Measurements from ENCODE around the gene PRKCE. TPM values are rescaled to one million over a fixed set of nuclear protein-coding genes. Genes with fewer than 3 reads are reported as not detected.

PRKCE gene
- total RNA-seq, 1 experiment from 2014 or later = 14.8 TPM

DNA sequence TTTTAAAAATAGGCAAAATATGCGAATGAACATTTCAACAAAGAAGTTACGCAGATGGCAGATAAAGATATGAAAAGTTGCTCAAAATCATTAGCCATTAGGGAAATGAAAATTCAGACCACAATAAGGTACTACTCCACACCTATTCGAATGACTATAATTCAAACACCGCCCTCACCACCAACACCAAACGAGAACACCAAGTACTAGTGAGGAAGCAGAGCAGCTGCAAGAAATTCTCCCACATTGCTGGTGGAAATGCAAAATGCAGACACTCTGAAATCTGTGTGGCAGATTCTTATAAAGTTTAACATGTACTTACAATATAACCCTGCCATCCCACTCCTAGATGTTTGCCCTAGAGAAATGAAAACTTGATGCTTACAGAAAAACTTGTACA, 17.3 kb upstream of the PRKCE start:
- Histone ChIP-seq H3K4me3 (replicated peaks in 1 of 2; ENCODE audit: low read depth in 1 of 2, low read length in 2 of 2) (no peak overlapping the region), H3K9me2 (ENCODE audit: insufficient read depth) (no peaks in the 10 kb centered on the region), H3K27me3 (ENCODE audit: insufficient read depth, low read length) (no peaks in the 10 kb centered on the region), H3K9me3 (ENCODE audit: control insufficient read depth in 1 of 2, insufficient read depth in 1 of 2, low read depth in 1 of 2, low read length in 2 of 2) (no peaks in the 10 kb centered on the region), H3K36me3 (ENCODE audit: control insufficient read depth in 1 of 2, insufficient read depth in 2 of 2, low read length in 2 of 2) (no peaks in the 10 kb centered on the region), H3K4me1 (ENCODE audit: control insufficient read depth in 1 of 2, insufficient read depth in 2 of 2, low read length in 2 of 2) (0 out of 4 replicates have a peak, but pooled peaks cover 0 to 3% of the 10 kb centered on the region in 2 experiments), H3K9ac (ENCODE audit: low read length) (no peak overlapping the region), H2AFZ (ENCODE audit: low read depth, low read length, poor library complexity, severe bottlenecking) (no peak overlapping the region), H3K27ac (ENCODE audit: low read depth, low read length) (no peak overlapping the region), H4K20me1 (ENCODE audit: insufficient read depth) (no peaks in the 10 kb centered on the region), H3K4me2 (ENCODE audit: low read length) (no peak overlapping the region), H3K79me2 (ENCODE audit: insufficient read depth, low read length) (no peaks in the 10 kb centered on the region)
- ATAC-seq (no peak), DNase-seq (ENCODE audit: low read depth, low spot score) (no peak)
- BruUV-seq (replicated peaks) = no TSS peak
- intact Hi-C loops (cut with micrococcal nuclease) = no loop called here
- RAD21 ChIA-PET (ENCODE audit: low non-redundant PET in 1 of 2, low total read pairs in 2 of 2, uncharacterized antibody in 2 of 2, unreplicated experiment in 2 of 2) = no interaction called here
- CTCF ChIA-PET = interaction anchor here (1.0 to 1.6 kb wide), 2 partner anchors 16 to 49 kb away, joined by 3 to 4 read pairs; no protein-coding TSS in a partner anchor
- POLR2A ChIA-PET = no interaction called here
- TF ChIP-seq EZH2 (IDR thresholded peaks at IDR 0.05) (no peak), EGR1 (IDR thresholded peaks at IDR 0.05; ENCODE audit: low read depth) (no peak)

DNA sequence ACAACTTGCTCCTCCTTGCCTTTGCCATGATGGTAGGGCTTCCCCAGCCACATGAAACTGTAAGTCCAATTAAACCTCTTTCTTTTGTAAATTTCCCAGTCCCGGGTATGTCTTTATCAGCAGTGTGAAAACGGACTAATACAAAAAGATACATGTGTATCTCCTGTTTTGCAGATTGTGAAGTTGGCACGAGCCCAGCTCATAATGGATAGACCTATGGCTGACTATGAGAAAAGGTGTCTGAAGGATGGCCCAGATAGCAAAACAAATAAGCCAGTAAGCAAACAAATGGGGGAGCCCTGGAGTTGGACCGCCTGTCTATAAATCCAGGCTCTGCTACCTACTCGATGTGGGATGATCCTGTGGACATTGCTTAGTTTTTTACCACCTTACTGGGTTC, 15.5 kb upstream of the PRKCE start:
- TF ChIP-seq EZH2phosphoT487 (IDR thresholded peaks at IDR 0.05; ENCODE audit: borderline replicate concordance) = no peak
- no peak for TF ChIP-seq ELF1 (IDR thresholded peaks at IDR 0.05; ENCODE audit: borderline replicate concordance, low read depth)
- TF ChIP-seq, protein P1, sequence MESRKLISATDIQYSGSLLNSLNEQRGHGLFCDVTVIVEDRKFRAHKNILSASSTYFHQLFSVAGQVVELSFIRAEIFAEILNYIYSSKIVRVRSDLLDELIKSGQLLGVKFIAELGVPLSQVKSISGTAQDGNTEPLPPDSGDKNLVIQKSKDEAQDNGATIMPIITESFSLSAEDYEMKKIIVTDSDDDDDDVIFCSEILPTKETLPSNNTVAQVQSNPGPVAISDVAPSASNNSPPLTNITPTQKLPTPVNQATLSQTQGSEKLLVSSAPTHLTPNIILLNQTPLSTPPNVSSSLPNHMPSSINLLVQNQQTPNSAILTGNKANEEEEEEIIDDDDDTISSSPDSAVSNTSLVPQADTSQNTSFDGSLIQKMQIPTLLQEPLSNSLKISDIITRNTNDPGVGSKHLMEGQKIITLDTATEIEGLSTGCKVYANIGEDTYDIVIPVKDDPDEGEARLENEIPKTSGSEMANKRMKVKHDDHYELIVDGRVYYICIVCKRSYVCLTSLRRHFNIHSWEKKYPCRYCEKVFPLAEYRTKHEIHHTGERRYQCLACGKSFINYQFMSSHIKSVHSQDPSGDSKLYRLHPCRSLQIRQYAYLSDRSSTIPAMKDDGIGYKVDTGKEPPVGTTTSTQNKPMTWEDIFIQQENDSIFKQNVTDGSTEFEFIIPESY (IDR thresholded peaks at IDR 0.05; ENCODE audit: extremely low read depth, insufficient replicate concordance, low read length) = no peak
- TF ChIP-seq CEBPB (IDR thresholded peaks at IDR 0.05; ENCODE audit: low read depth) = no peak
- no peak for TF ChIP-seq SP1 (IDR thresholded peaks at IDR 0.05; ENCODE audit: low read depth)
- TF ChIP-seq TCF7L2 (IDR thresholded peaks at IDR 0.05; ENCODE audit: borderline replicate concordance, extremely low read depth, insufficient read depth, insufficient read length) = no peak
- no peak for TF ChIP-seq YY1 (IDR thresholded peaks at IDR 0.05; ENCODE audit: extremely low read depth, insufficient replicate concordance, low read depth, low read length)
- no peak for TF ChIP-seq POLR2AphosphoS5 (IDR thresholded peaks at IDR 0.05; ENCODE audit: low read depth, low read length)
- TF ChIP-seq, protein P2, sequence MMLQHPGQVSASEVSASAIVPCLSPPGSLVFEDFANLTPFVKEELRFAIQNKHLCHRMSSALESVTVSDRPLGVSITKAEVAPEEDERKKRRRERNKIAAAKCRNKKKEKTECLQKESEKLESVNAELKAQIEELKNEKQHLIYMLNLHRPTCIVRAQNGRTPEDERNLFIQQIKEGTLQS (IDR thresholded peaks at IDR 0.05) = no peak
- no peak for TF ChIP-seq POLR2A (IDR thresholded peaks at IDR 0.05; ENCODE audit: borderline replicate concordance, extremely low read depth, insufficient read depth, insufficient read length)
- no peak for TF ChIP-seq RAD21 (IDR thresholded peaks at IDR 0.05; ENCODE audit: low read depth)
- Histone ChIP-seq H3K4me2 (ENCODE audit: low read length) (no peak overlapping the region), H3K4me3 (replicated peaks in 1 of 2; ENCODE audit: low read depth in 1 of 2, low read length in 2 of 2) (no peak overlapping the region), H3K79me2 (ENCODE audit: insufficient read depth, low read length) (no peaks in the 10 kb centered on the region), H3K27me3 (ENCODE audit: insufficient read depth, low read length) (no peaks in the 10 kb centered on the region), H3K9me3 (ENCODE audit: control insufficient read depth in 1 of 2, insufficient read depth in 1 of 2, low read depth in 1 of 2, low read length in 2 of 2) (no peaks in the 10 kb centered on the region), H4K20me1 (ENCODE audit: insufficient read depth) (no peaks in the 10 kb centered on the region), H3K9ac (ENCODE audit: low read length) (no peak overlapping the region), H3K9me2 (ENCODE audit: insufficient read depth) (no peaks in the 10 kb centered on the region), H3K4me1 (ENCODE audit: control insufficient read depth in 1 of 2, insufficient read depth in 2 of 2, low read length in 2 of 2) (0 out of 4 replicates have a peak, but pooled peaks cover 0 to 3% of the 10 kb centered on the region in 2 experiments), H2AFZ (ENCODE audit: low read depth, low read length, poor library complexity, severe bottlenecking) (no peak overlapping the region), H3K27ac (ENCODE audit: low read depth, low read length) (no peak overlapping the region), H3K36me3 (ENCODE audit: control insufficient read depth in 1 of 2, insufficient read depth in 2 of 2, low read length in 2 of 2) (no peaks in the 10 kb centered on the region)
- ATAC-seq = no peak
- intact Hi-C loops (cut with micrococcal nuclease) = no loop called here
- ChIA-PET CTCF (no interaction called here), POLR2A (no interaction called here), RAD21 (ENCODE audit: low non-redundant PET in 1 of 2, low total read pairs in 2 of 2, uncharacterized antibody in 2 of 2, unreplicated experiment in 2 of 2) (no interaction called here)
- DNase-seq (ENCODE audit: low read depth, low spot score) = no peak
- no TSS peak for BruUV-seq (replicated peaks)
